ENCODE results near the gene LRRC31. TPM values are rescaled to one million over a fixed set of nuclear protein-coding genes. Genes with fewer than 3 reads are reported as not detected.

The LRRC31 gene
- not detected for total RNA-seq

GRCh38 chr3:169869484-169870220 lies at the start of gene LRRC31:
TSS of gene LRRC31 (minus strand) at chr3:169869935. CDS start at chr3:169869807, 128 bp downstream.
- intact Hi-C loops (cut with micrococcal nuclease): loop anchor here (10.0 kb wide), 2 partner anchors 315 to 545 kb away; partner anchors contain the start of genes CLDN11 and PHC3
- DNase-seq: no peak
- no peaks in the 10 kb centered on the region for H3K36me3 Mint-ChIP-seq
- no peaks in the 10 kb centered on the region for H3K9me3 Mint-ChIP-seq
- no peak within 1 kb of the TSS for H3K4me3 Mint-ChIP-seq
- peaks cover 3% of the 10 kb centered on the region for H3K27me3 Mint-ChIP-seq
- H3K27ac Mint-ChIP-seq: no peak within 1 kb of the TSS
- CTCF ChIA-PET: interaction anchor here (0.6 kb wide), 1 partner anchor 7 kb away, joined by 3 read pairs; no protein-coding TSS in a partner anchor
- POLR2A ChIA-PET: no interaction called here
- H3K4me1 Mint-ChIP-seq (ENCODE audit: low read depth): peaks cover 19% of the 10 kb centered on the region

GRCh38 chr3:169914321-169914720 lies 44.6 kb upstream of the LRRC31 start:
- CTCF ChIA-PET: no interaction called here
- no peaks in the 10 kb centered on the region for H3K4me1 Mint-ChIP-seq (ENCODE audit: low read depth)
- no peaks in the 10 kb centered on the region for H3K36me3 Mint-ChIP-seq
- H3K27me3 Mint-ChIP-seq: no peaks in the 10 kb centered on the region
- no peaks in the 10 kb centered on the region for H3K9me3 Mint-ChIP-seq
- intact Hi-C loops (cut with micrococcal nuclease): no loop called here
- POLR2A ChIA-PET: no interaction called here
- DNase-seq: no peak
- no peak overlapping the region for H3K4me3 Mint-ChIP-seq
- H3K27ac Mint-ChIP-seq: no peak overlapping the region

DNA sequence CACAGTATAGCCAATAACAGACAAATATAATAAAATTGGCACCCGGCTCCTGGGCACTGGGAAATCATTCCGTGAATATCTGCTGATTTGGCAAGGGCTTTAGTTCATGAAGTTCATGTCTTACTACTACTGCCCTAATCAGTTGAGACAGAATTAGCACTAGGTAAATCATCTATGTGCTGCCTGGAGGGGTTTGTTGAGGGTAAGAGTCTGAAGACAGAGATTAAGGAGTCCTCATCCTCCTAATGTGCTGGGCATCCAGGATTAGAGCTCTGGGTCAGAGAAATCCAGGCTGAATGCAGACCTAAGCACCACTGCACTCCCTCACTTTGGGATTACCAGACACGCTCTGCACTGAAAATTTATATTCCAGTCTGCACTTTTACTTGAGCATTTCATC lies 43.6 kb upstream of the LRRC31 start:
- Mint-ChIP-seq H3K27me3 (no peaks in the 10 kb centered on the region), H3K9me3 (no peaks in the 10 kb centered on the region), H3K27ac (no peak overlapping the region), H3K4me3 (no peak overlapping the region), H3K4me1 (ENCODE audit: low read depth) (no peaks in the 10 kb centered on the region), H3K36me3 (no peaks in the 10 kb centered on the region)
- intact Hi-C loops (cut with micrococcal nuclease): no loop called here
- DNase-seq: no peak
- POLR2A ChIA-PET: no interaction called here
- CTCF ChIA-PET: no interaction called here

DNA sequence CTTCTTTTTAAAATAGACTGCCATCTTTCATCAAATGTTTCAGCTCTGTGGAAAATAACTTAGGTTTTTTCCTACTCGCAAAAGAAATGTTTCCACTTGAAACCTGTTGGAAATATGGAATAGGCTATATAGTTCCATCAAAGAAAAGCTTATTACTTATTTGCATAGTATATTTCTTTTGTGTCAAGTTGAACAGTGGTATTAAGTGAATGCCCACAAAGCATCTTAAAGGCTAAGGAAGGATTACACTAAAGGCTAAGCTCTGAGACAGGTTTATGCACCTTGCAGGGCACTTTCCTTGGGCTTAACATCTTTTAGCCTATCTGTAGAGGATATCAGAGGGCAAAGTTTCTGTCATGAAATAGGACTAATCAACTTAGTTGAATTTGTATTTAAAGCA lies 41.5 kb upstream of the LRRC31 start, which contains the start of gene SAMD7:
Gene SAMD7, plus strand, starts transcription at position 301 of the 400 bp plus-strand sequence. CDS start 7,927 bp downstream, outside the sequence.
- Mint-ChIP-seq H3K36me3 (no peaks in the 10 kb centered on the region), H3K27me3 (no peaks in the 10 kb centered on the region), H3K9me3 (no peaks in the 10 kb centered on the region), H3K4me1 (ENCODE audit: low read depth) (no peaks in the 10 kb centered on the region), H3K4me3 (no peak within 1 kb of the TSS), H3K27ac (no peak within 1 kb of the TSS)
- intact Hi-C loops (cut with micrococcal nuclease): no loop called here
- CTCF ChIA-PET: no interaction called here
- DNase-seq: no peak
- POLR2A ChIA-PET: no interaction called here

DNA sequence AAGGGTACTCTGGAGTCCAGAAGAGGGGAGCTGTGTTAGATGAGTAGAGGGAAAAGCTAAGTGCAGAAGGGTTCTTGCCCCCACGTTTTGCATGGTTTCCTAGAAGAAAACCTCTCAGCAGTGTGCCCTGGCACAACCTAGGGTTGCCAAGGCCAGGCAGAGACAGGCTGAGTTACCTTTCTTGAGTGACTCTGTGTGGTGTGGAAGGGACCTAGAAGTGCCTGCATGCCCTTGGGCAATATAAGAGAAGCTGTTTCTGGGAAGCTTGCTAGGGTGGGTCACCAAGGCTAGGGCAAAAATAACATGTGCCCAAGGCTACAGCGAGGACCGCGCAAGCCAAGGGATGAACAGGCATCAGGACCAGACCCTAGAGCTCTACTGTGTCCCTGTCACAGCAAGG lies 38.2 kb upstream of the LRRC31 start:
- H3K4me1 Mint-ChIP-seq (ENCODE audit: low read depth): no peaks in the 10 kb centered on the region
- H3K27ac Mint-ChIP-seq: no peak overlapping the region
- no peak for DNase-seq
- peaks cover under 1% of the 10 kb centered on the region for H3K36me3 Mint-ChIP-seq
- intact Hi-C loops (cut with micrococcal nuclease): no loop called here
- POLR2A ChIA-PET: no interaction called here
- H3K27me3 Mint-ChIP-seq: peaks cover 3% of the 10 kb centered on the region
- H3K4me3 Mint-ChIP-seq: no peak overlapping the region
- H3K9me3 Mint-ChIP-seq: no peaks in the 10 kb centered on the region
- CTCF ChIA-PET: interaction anchor here (2.1 kb wide), 1 partner anchor 45 kb away, joined by 4 read pairs; no protein-coding TSS in a partner anchor

- Mint-ChIP-seq H3K9me3 (no peaks in the 10 kb centered on the region), H3K4me1 (ENCODE audit: low read depth) (no peaks in the 10 kb centered on the region), H3K27me3 (peaks cover 3% of the 10 kb centered on the region), H3K36me3 (peaks cover 3% of the 10 kb centered on the region), H3K4me3 (no peak overlapping the region), H3K27ac (no peak overlapping the region)
- ChIA-PET POLR2A (no interaction called here), CTCF (interaction anchor here (2.1 kb wide), 1 partner anchor 45 kb away, joined by 4 read pairs; no protein-coding TSS in a partner anchor)
- no peak for DNase-seq
- intact Hi-C loops (cut with micrococcal nuclease): no loop called here
These were observed 37.7 kb upstream of the LRRC31 start for GRCh38 chr3:169907476-169907875.

DNA sequence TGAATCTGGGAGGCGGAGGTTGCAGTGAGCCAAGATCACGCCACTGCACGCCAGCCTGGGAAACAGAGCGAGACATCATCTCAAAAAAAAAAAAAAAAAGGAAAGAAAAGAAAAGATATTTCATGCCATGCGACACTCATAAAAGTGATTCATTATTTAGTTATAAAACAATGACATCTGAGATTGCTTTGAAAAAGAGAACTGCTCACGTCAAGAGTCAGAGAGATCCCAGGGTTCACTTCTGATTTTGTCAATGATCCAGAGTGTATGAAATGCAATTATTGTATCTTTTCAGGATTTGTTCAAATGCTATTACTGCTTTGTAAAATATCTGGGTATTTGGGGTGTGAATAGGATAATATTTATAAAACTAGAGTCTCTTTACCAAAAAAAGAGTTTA lies 35.7 kb upstream of the LRRC31 start:
- H3K9me3 Mint-ChIP-seq: peaks cover 16% of the 10 kb centered on the region

GRCh38 chr3:169901453-169901852 lies 31.7 kb upstream of the LRRC31 start:
- peaks cover 23% of the 10 kb centered on the region for H3K9me3 Mint-ChIP-seq
- no peak for DNase-seq
- no peak overlapping the region for H3K4me3 Mint-ChIP-seq
- H3K4me1 Mint-ChIP-seq (ENCODE audit: low read depth): no peaks in the 10 kb centered on the region
- no peak overlapping the region for H3K27ac Mint-ChIP-seq
- peaks cover 10% of the 10 kb centered on the region for H3K36me3 Mint-ChIP-seq
- H3K27me3 Mint-ChIP-seq: peaks cover 5% of the 10 kb centered on the region
- POLR2A ChIA-PET: no interaction called here
- intact Hi-C loops (cut with micrococcal nuclease): no loop called here
- CTCF ChIA-PET: no interaction called here

More for the DNA sequence above, 35.7 kb upstream of the LRRC31 start:
- no peak for DNase-seq
- Mint-ChIP-seq H3K4me1 (ENCODE audit: low read depth) (no peaks in the 10 kb centered on the region), H3K36me3 (peaks cover 10% of the 10 kb centered on the region), H3K27ac (no peak overlapping the region), H3K4me3 (no peak overlapping the region), H3K27me3 (peaks cover 3% of the 10 kb centered on the region)
- POLR2A ChIA-PET: no interaction called here
- CTCF ChIA-PET: no interaction called here
- intact Hi-C loops (cut with micrococcal nuclease): no loop called here

GRCh38 chr3:169897284-169897683 lies 27.5 kb upstream of the LRRC31 start:
- no peak overlapping the region for H3K27ac Mint-ChIP-seq
- CTCF ChIA-PET: no interaction called here
- POLR2A ChIA-PET: no interaction called here

GRCh38 chr3:169895072-169895471 lies 25.3 kb upstream of the LRRC31 start:
- ChIA-PET CTCF (no interaction called here), POLR2A (no interaction called here)

More at GRCh38 chr3:169897284-169897683, 27.5 kb upstream of the LRRC31 start:
- peaks cover 6% of the 10 kb centered on the region for H3K36me3 Mint-ChIP-seq
- H3K9me3 Mint-ChIP-seq: peaks cover 23% of the 10 kb centered on the region
- intact Hi-C loops (cut with micrococcal nuclease): no loop called here
- H3K27me3 Mint-ChIP-seq: peaks cover 2% of the 10 kb centered on the region
- H3K4me1 Mint-ChIP-seq (ENCODE audit: low read depth): no peaks in the 10 kb centered on the region
- DNase-seq: no peak
- H3K4me3 Mint-ChIP-seq: no peak overlapping the region

DNA sequence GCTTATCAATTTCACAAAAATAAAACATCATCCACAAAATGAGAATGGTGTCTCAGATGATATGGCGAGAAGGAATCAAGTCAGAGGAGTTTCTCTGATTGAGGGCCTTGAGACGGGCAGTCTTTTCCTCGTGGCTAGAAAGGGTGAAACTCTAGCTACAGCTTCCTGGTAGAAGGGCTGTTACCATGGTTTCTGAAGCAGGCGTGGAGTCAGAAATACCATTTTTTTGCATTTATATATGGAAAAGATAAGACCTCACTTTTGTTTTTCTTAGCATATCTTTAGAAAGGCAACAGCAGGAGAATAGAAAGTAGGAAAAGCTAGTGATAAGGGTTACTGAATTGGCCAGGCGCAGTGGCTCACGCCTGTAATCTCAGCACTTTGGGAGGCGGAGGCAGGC lies 24.4 kb upstream of the LRRC31 start:
- Mint-ChIP-seq H3K27ac (no peak overlapping the region), H3K36me3 (no peaks in the 10 kb centered on the region), H3K4me3 (no peak overlapping the region), H3K4me1 (ENCODE audit: low read depth) (no peaks in the 10 kb centered on the region), H3K9me3 (no peaks in the 10 kb centered on the region), H3K27me3 (no peaks in the 10 kb centered on the region)
- no peak for DNase-seq
- POLR2A ChIA-PET: no interaction called here
- intact Hi-C loops (cut with micrococcal nuclease): no loop called here
- CTCF ChIA-PET: no interaction called here

More at GRCh38 chr3:169895072-169895471, 25.3 kb upstream of the LRRC31 start:
- H3K4me3 Mint-ChIP-seq: no peak overlapping the region
- H3K4me1 Mint-ChIP-seq (ENCODE audit: low read depth): no peaks in the 10 kb centered on the region
- no peaks in the 10 kb centered on the region for H3K36me3 Mint-ChIP-seq
- peaks cover 3% of the 10 kb centered on the region for H3K9me3 Mint-ChIP-seq
- H3K27ac Mint-ChIP-seq: no peak overlapping the region
- intact Hi-C loops (cut with micrococcal nuclease): no loop called here
- H3K27me3 Mint-ChIP-seq: peaks cover 2% of the 10 kb centered on the region
- DNase-seq: no peak

- CTCF ChIA-PET: no interaction called here
- H3K9me3 Mint-ChIP-seq: no peaks in the 10 kb centered on the region
These were observed 22.2 kb upstream of the LRRC31 start for GRCh38 chr3:169891886-169892285.

DNA sequence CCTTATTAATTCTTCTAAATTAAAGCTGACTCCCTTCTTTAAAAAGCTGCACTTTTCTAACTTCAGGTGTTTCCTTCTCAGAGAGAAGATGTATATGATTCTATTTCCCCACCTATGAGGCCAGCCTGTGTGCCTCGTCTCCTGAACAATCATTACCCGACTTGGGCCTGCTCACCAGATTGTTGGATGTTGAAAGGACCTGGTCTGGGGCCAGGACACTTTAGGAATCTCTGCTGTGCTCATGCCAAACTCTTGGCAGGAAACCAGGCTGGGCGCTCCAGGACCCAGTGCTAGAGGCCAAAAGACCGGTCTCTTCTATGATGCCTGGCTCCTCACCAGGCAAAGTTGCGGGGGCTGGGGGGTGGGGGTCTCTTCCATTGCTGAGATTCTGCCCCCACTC lies 16.9 kb upstream of the LRRC31 start:
- intact Hi-C loops (cut with micrococcal nuclease): no loop called here
- POLR2A ChIA-PET: no interaction called here
- Mint-ChIP-seq H3K27ac (no peak overlapping the region), H3K27me3 (no peaks in the 10 kb centered on the region), H3K4me3 (no peak overlapping the region), H3K36me3 (no peaks in the 10 kb centered on the region), H3K4me1 (ENCODE audit: low read depth) (no peaks in the 10 kb centered on the region), H3K9me3 (no peaks in the 10 kb centered on the region)
- CTCF ChIA-PET: no interaction called here
- no peak for DNase-seq

More at GRCh38 chr3:169891886-169892285, 22.2 kb upstream of the LRRC31 start:
- no peaks in the 10 kb centered on the region for H3K27me3 Mint-ChIP-seq
- no peaks in the 10 kb centered on the region for H3K4me1 Mint-ChIP-seq (ENCODE audit: low read depth)
- no peaks in the 10 kb centered on the region for H3K36me3 Mint-ChIP-seq
- no peak overlapping the region for H3K27ac Mint-ChIP-seq
- intact Hi-C loops (cut with micrococcal nuclease): no loop called here
- H3K4me3 Mint-ChIP-seq: no peak overlapping the region
- no peak for DNase-seq
- POLR2A ChIA-PET: no interaction called here
